Measurements from ENCODE around the gene HES7.

The HES7 gene

DNA sequence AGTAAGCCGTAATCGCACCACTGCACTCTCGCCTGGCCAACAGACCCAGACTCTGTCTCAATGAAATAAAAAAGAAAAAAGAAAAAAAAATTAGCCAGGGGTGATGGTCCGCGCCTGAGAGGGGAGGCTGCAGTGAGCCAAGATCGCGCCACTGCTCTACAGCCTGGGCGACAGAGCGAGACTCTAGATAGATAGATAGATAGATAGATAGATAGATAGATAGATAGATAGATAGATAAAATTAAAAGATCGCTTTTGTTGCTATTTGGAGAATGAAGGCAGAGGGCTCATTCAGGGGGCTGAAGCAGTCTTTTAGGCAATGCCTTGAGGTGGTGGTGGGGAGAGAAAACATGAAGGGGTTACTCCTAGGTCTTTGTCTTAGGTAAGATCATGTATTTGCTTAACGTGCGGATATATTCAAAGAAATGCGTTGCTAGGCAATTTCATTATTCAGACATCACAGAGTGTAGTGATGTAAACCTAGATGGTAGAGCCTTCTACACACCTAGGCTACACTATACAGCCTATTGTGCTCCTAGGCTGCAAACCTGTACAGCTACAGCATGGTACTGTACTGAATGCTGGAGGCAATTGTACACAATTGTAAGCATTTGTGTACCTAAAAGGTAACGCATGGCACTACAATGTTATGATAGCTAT is 4.3 kb upstream of the HES7 start:
- peak overlapping the region in 1 of 3 experiments; percentile 20 for H3K4me3 Mint-ChIP-seq
- H3K27ac Mint-ChIP-seq, result no peak overlapping the region
- no peaks in the 10 kb centered on the region for H3K9me3 Mint-ChIP-seq
- peaks cover 37% of the 10 kb centered on the region for H3K4me1 Mint-ChIP-seq
- TF ChIP-seq, protein P1, sequence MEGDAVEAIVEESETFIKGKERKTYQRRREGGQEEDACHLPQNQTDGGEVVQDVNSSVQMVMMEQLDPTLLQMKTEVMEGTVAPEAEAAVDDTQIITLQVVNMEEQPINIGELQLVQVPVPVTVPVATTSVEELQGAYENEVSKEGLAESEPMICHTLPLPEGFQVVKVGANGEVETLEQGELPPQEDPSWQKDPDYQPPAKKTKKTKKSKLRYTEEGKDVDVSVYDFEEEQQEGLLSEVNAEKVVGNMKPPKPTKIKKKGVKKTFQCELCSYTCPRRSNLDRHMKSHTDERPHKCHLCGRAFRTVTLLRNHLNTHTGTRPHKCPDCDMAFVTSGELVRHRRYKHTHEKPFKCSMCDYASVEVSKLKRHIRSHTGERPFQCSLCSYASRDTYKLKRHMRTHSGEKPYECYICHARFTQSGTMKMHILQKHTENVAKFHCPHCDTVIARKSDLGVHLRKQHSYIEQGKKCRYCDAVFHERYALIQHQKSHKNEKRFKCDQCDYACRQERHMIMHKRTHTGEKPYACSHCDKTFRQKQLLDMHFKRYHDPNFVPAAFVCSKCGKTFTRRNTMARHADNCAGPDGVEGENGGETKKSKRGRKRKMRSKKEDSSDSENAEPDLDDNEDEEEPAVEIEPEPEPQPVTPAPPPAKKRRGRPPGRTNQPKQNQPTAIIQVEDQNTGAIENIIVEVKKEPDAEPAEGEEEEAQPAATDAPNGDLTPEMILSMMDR (IDR thresholded peaks at IDR 0.05; ENCODE audit: unreplicated experiment in 3 of 3), result no peak
- H3K36me3 Mint-ChIP-seq (ENCODE audit: low read depth), result no peaks in the 10 kb centered on the region
- H3K27me3 Mint-ChIP-seq (ENCODE audit: low read depth), result peaks cover 55% of the 10 kb centered on the region

DNA sequence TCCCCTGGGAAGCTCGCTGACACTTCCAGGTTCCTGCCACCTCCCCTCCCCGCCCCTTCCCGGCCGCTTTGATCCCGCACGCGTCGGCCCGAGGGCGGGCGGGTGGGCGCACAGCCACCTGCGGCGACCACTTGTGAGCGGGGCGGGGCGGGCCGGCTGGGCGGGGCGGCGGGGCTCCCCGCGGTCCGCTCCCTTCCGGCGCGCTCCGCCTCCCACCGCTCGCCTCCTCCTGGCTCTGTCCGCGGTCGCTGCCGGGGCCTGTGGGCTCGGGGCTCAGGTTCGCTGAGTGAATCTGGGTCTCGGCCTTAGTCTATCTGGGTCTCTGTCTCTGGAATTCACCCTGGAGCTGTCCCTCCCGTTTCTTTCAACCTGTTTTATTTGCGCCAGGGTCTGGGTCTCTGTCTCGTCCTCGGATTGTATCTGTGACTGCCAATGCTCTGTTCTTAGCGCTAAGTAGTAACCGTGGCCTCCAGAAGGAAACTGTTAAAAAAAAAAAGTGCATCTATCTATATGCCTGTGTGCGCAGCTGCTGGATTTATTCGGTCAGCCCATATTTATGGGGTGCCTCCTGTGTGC is 2.7 kb upstream of the HES7 start:
- no peaks in the 10 kb centered on the region for H3K9me3 Mint-ChIP-seq
- peaks cover 39% of the 10 kb centered on the region for H3K4me1 Mint-ChIP-seq
- H3K27me3 Mint-ChIP-seq (ENCODE audit: low read depth), result peaks cover 68% of the 10 kb centered on the region
- H3K4me3 Mint-ChIP-seq, result peak overlapping the region; percentile 89 to 93 (median 91)
- peak overlapping the region in 2 of 3 experiments; percentile 1 to 44 for H3K27ac Mint-ChIP-seq
- TF ChIP-seq, protein P1 (IDR thresholded peaks at IDR 0.05; ENCODE audit: unreplicated experiment in 3 of 3), result no peak
- no peaks in the 10 kb centered on the region for H3K36me3 Mint-ChIP-seq (ENCODE audit: low read depth)

DNA sequence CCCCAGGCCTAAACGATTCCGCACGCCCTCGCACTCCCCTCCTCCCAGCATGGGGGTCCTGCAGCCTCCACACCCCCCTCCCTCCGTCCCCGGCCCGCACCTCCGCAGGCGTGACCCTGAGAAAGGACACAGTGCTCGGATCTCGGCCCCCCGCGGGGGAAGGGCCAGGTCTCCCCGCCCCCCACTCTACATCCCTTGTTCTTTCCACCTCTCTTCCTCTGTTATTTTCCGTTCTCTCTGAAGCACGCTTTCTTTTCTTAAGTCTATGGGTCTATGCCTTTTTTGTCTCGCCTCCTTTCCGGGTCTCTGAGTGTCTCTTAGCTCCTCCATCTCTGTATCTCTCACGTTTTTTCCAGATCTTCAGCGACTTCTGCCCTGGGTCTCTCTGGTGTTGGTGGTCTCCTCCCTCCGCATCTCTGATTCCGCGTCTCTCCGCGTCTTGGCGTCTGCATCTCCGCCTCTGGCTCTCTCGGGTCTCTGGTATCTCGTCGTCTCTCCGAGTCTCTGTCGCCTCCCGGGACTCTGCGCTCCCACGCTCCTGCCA is 2.1 kb upstream of the HES7 start:
- Mint-ChIP-seq H3K9me3 (no peaks in the 10 kb centered on the region), H3K27me3 (ENCODE audit: low read depth) (peaks cover 70% of the 10 kb centered on the region), H3K4me3 (peak overlapping the region; percentile 87 to 90 (median 89)), H3K4me1 (peaks cover 41% of the 10 kb centered on the region), H3K36me3 (ENCODE audit: low read depth) (no peaks in the 10 kb centered on the region), H3K27ac (no peak overlapping the region)
- TF ChIP-seq, protein P1 (IDR thresholded peaks at IDR 0.05; ENCODE audit: unreplicated experiment in 3 of 3), result no peak

DNA sequence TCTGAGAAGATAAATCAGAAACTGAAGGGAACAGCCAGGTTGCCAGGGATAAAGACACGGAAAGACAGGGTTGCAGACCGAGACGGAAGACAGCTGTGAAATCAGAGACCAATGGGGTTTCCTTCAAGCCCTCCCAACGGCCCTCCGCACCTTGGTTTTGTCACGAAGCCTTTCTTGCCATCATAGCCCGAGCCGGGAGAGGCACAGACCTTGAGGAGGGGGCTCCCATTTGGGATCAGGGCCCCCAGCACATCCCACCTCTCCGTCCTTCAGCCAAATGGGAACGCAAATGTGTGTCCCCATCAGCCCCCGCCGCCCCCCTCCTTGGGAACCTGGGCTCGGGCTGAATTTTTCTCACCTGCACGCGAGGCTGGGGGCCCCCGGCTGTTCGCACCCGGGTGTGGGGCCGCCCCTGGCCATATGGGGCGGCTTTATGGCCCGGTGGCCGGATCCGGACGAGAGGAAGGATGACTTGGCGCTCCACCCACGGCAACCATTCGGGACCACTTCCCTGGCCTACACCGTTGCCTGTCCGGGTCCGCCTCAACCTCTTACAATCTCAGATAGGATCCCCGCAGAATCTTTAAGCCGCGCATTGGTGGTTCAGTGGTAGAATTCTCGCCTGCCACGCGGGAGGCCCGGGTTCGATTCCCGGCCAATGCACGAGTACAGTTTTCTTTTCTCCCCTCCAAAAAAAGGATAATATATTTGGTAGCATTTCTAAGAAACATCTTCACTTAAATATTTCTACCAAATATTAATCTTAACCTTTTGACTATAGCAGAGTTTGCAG is 1.4 kb upstream of the HES7 start:
- TF ChIP-seq, protein P1 (IDR thresholded peaks at IDR 0.05; ENCODE audit: unreplicated experiment in 3 of 3), result no peak
- Mint-ChIP-seq H3K9me3 (no peaks in the 10 kb centered on the region), H3K4me1 (peaks cover 48% of the 10 kb centered on the region), H3K27me3 (ENCODE audit: low read depth) (peaks cover 75% of the 10 kb centered on the region), H3K4me3 (peak overlapping the region; percentile 87 to 90 (median 89)), H3K36me3 (ENCODE audit: low read depth) (no peaks in the 10 kb centered on the region), H3K27ac (peak overlapping the region in 1 of 3 experiments; percentile 34)

GRCh38 chr17:8124350-8125153 is 646 bp upstream of the HES7 start:
- Mint-ChIP-seq H3K27me3 (ENCODE audit: low read depth) (peaks cover 77% of the 10 kb centered on the region), H3K27ac (no peak overlapping the region), H3K9me3 (no peaks in the 10 kb centered on the region), H3K4me1 (peaks cover 56% of the 10 kb centered on the region), H3K4me3 (peak overlapping the region; percentile 87 to 90 (median 89)), H3K36me3 (ENCODE audit: low read depth) (no peaks in the 10 kb centered on the region)
- TF ChIP-seq, protein P1 (IDR thresholded peaks at IDR 0.05; ENCODE audit: unreplicated experiment in 3 of 3), result no peak

Measured in nephron (organoid).